ENCODE data around the gene DGKG. TPM values are rescaled to one million over a fixed set of nuclear protein-coding genes. Genes with fewer than 3 reads are reported as not detected.

Gene DGKG
- total RNA-seq, 6 experiments from 2014 or later: 0.21 to 0.54 (median 0.38) TPM

DNA sequence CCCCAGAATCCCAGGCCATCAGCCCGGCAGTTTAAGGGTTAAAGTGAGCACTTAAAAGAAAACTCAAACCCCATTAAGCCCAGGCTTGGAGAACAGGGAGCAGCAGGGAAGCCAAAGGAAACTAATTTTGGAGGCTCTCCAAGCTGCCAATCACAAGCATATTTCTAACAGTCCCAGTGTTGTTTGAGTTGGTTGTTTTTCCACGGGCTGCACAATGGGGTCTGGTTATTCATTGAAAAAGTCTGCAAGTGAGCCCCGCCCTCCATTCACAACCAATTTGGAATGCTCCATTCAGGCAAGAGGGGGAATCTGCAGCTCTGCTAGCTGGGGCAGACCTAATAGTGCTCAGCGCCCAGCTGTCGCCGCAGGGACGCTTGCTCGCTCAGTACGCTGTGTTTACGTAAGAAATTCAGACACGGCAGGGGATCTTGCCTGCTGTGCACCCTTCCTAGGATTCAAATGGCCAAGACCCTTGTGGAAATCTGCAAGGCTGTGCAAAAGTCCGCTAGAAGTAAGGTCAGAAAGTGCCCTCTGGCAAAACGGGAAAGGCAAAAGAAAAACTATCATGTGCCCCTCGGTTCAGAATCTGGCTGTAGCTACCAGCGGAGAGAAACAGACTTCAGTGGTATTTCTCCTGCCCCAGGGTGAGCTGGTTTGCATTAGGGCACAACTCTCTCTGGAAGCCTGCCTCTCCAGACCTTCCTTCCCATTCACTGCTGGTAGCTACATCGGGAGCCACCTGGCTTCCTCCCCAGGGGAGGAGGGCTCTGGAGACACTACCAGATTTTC, 264.2 kb downstream of the DGKG start:
- H3K9me3 Mint-ChIP-seq: no peaks in the 10 kb centered on the region
- DNase-seq: peak; percentile 23
- H3K4me3 Mint-ChIP-seq: peak overlapping the region; percentile 71
- peak overlapping the region; percentile 54; the same call in 1 of the 2 replicates for H3K27ac Mint-ChIP-seq
- TF ChIP-seq CTCF (IDR thresholded peaks at IDR 0.05): no peak
- no peaks in the 10 kb centered on the region for H3K27me3 Mint-ChIP-seq (ENCODE audit: insufficient read depth)
- H3K4me1 Mint-ChIP-seq (ENCODE audit: low read depth): peaks cover 36% of the 10 kb centered on the region
- peaks cover 18% of the 10 kb centered on the region for H3K36me3 Mint-ChIP-seq (ENCODE audit: low read depth)

- no peak for TF ChIP-seq CTCF (IDR thresholded peaks at IDR 0.05)
- Mint-ChIP-seq H3K9me3 (no peaks in the 10 kb centered on the region), H3K27me3 (ENCODE audit: insufficient read depth) (no peaks in the 10 kb centered on the region), H3K36me3 (ENCODE audit: low read depth) (peaks cover 14% of the 10 kb centered on the region; the same call in 1 of the 2 replicates), H3K4me1 (ENCODE audit: low read depth) (peaks cover 32% of the 10 kb centered on the region), H3K27ac (no peak overlapping the region), H3K4me3 (peak overlapping the region; percentile 14; the same call in 1 of the 2 replicates)
- DNase-seq: no peak
These were observed 264.7 kb downstream of the DGKG start for GRCh38 chr3:186097317-186097662.

Other genes starting within 250 kb of the DGKG start
- gene CRYGS, start 182.1 kb upstream of the DGKG start, total RNA-seq (2021; fragmentation: NEBNext Ultra II Directional; extraction: Animal tissue kit (Norgen Biotek cat#: 25700)): under 1 TPM; 0.34 to 0.87 (median 0.68) TPM
- gene TBCCD1, start 205.1 kb upstream of the DGKG start, total RNA-seq (2021; fragmentation: NEBNext Ultra II Directional; extraction: Animal tissue kit (Norgen Biotek cat#: 25700)): 1 to 10 TPM; 4.8 to 8.0 (median 6.0) TPM
- gene DNAJB11, start 208.5 kb upstream of the DGKG start, total RNA-seq (2021; fragmentation: NEBNext Ultra II Directional; extraction: Animal tissue kit (Norgen Biotek cat#: 25700)): 10 to 100 TPM; 76.8 to 94.0 (median 84.2) TPM